GM12872 (cell line): ENCODE data around the gene DNAJC1.

Source experiments
- CTCF ChIP-seq: IDR thresholded peaks from 3 replicates; pipeline ENCODE4 v1.5.1; 2011; ENCODE audit warnings: low read depth, mild to moderate bottlenecking, low read length, moderate library complexity; ENCODE audit not compliant: insufficient read depth

DNAJC1 gene

GRCh38 chr10:22002591-22003176, 846 bp downstream of the DNAJC1 start:
- no peak for TF ChIP-seq CTCF

- TF ChIP-seq CTCF = no peak
Measured at GRCh38 chr10:21995557-21995956, 8.0 kb downstream of the DNAJC1 start.

- TF ChIP-seq CTCF = no peak; the same call in 2 of the 3 replicates
Measured at GRCh38 chr10:21993360-21994001, 10.0 kb downstream of the DNAJC1 start.

- TF ChIP-seq CTCF = no peak
Measured at GRCh38 chr10:21991785-21992184, 11.7 kb downstream of the DNAJC1 start.

GRCh38 chr10:21990449-21990848, 13.1 kb downstream of the DNAJC1 start:
- no peak for TF ChIP-seq CTCF

GRCh38 chr10:21989453-21990154, 13.9 kb downstream of the DNAJC1 start:
- TF ChIP-seq CTCF = peak; percentile 69

GRCh38 chr10:21985541-21985940, 18.0 kb downstream of the DNAJC1 start:
- TF ChIP-seq CTCF = no peak
